Effector CD8-positive, alpha-beta T cell (primary cell): ENCODE data around the gene FADS3.

ENCODE experiments used
- DNase-seq: peaks from one replicate; lab custom pipeline; 2025; lab: John Stamatoyannopoulos, UW

FADS3 gene

GRCh38 chr11:61879152-61879551 is 12.2 kb downstream of the FADS3 start:
- no peak for DNase-seq

DNA sequence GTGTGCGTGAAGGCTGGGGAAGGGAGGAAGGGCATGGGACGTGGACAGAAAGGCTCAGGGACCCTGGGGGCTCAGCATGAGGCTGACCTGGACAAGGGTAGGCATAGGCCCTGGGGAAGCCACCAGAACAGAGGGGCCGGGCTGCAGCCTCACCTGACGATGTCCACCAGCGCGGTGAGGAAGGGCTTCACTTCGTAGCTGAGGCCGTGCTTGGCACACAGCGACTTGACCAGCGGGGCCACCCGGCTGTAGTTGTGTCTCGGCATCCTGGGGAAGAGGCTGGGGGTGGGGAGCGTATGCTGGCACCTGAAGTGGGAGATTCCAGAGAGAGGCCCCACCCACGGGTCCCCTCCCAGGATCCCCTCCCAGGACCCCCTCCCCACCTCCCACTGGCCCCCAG is 15.6 kb downstream of the FADS3 start:
- DNase-seq = no peak

GRCh38 chr11:61874853-61875252 is 16.5 kb downstream of the FADS3 start:
- DNase-seq = no peak

DNA sequence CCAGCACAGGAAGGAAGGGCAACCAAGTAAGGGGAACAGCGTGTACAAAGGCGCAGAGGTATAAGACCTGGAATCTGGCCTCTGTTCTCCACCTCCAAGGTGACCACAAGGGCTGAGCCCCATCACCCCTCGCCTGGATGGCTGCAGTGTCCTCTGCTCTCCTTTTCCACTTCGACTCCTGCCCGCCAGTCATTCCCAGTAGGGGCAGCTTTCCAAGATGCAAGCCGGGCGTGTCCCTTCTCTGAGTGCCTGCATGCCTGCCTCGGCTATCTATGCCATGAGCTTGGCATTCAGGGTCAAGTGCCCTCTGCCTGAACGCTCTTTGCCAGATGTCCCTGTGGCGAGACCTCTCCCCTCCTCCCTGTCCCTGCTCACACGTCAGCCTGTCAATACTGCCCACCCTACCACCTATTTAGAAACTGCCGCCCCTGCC is 17.0 kb downstream of the FADS3 start:
- no peak for DNase-seq

DNA sequence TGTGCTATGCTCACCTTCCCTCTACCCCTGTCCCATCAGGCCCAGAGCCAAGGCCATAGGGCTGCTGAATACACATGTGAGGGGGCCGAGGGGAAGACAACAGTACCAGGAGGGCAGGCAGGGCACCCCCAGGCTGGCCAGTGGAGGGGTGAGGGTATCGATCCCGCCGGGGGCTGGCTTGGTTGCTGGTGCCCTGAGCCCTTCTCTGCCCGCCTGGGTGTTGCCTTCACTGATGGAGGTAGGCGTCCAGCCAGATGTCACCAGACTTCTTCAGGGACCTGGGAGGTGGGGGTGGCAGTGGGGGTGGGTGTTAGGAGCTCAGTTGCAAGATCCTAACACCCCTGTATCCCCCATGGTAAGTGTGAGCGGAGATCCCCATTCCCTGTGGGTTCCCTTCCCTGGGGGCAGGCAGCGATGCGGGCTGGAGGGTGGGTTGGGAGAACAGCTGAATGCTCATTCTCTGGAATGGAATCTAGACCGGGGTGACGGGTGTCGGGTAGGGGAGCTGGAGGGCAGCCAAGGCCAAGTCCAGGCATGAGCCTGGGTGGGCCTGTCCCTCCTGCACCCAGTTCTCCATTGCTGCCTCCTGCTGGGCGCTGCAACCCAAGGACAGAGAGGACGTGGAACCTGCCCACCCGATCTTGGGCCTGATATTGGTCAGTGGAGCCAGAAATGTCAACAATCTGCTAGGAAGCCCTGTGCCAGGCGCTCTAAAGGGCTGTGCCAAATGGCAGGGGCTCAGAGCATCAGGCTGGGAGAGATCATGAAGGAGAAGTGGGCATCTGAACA is 17.6 kb downstream of the FADS3 start:
- no peak for DNase-seq

GRCh38 chr11:61872935-61873565 is 18.3 kb downstream of the FADS3 start:
- no peak for DNase-seq

DNA sequence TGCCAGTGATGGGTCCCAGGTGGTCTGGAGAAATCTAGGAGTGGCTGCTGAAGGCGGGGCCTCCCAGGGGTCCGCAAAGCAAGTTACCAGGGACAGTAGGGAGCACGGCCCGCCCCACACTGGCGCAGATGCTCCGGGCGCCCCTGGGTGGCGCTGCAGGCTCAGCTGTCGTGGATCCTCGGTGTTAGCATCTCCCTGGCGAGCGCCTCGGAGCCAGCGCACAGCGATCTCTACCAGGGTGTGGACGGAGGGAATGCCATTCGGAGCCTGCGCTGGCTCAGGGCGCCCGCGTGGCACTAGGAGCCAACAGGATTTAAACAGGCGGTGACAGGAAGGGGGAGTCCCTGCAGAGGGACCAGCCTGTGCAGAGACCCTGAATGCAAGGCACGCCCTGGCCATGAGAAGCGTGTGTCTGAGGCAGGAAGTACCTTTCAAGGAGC is 20.2 kb downstream of the FADS3 start:
- DNase-seq = peak; percentile 22

GRCh38 chr11:61870541-61871031 is 20.8 kb downstream of the FADS3 start:
- DNase-seq = no peak

- no peak for DNase-seq
Observed at GRCh38 chr11:61869708-61870451, 21.5 kb downstream of the FADS3 start.

DNA sequence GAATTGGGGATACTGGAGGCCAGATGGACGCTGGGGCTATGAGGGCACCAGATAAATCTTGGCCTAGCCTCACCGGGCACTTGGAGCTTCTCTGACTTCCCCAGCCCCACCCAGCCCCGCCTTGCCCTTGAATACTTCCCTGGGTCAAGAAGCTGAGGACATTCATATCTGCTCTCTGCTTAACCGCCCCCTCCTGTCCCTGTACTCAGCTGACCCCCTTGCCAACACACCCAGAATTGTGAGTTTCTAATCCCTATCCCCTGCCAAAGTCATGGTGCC is 22.0 kb downstream of the FADS3 start:
- DNase-seq = no peak

DNA sequence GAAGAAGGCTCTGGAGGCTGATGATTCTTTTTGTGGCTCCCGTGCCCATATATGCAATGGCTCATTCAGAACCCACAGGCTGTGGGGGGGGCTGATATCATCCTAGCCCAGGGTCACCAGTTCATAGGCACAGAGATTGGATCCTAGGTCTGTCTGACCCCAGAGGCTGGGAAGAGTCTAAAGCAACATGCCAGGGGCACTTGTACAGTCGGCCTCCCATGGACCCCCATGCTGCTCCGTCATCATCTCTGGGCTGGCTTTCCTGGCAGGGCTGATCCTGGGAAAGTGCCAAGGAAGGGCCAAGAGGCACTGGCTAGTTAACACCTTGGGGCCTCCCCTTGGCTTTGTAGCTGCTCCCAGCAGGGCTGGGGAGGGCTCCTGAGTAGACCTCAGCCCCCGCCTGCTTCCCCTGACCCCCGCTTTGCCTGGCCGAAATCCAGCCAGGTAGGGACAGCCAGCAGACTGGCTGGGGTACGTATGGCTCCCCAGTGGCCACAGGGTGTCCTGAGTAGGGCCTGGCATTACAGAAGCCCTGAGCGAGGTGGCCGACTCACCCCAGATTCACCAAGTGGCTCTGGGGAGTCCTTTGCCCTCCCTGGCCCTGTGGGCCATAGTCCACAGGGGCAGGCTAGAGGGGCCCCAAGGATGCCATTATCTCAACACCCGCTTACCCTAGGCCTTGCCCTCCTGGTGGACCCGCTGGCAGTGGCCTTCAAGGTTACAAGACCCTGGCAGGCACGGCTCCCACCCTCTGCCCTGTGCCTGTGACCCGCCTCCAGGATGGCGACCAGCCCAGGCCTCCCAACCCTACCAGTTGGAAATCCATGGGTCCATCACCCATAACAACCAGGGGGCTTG is 22.5 kb downstream of the FADS3 start:
- no peak for DNase-seq

DNA sequence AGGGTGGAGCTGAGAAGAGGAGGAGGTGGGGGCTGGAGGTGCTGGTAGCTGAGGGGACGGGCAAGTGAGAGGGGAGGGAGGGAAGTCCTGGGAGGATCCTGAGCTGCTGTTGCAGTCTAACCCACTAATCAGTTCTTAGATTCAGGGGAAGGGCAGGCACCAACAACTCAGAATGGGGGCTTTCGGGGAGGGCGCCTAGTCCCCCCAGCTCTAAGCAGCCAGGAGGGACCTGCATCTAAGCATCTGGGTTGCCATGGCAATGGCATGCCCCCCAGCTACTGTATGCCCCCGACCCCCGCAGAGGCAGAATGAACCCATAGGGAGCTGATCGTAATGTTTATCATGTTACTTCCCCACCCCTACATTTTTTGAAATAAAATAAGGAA is 24.4 kb downstream of the FADS3 start:
- DNase-seq = no peak

GRCh38 chr11:61866231-61866957 is 25.0 kb downstream of the FADS3 start:
- DNase-seq = no peak

DNA sequence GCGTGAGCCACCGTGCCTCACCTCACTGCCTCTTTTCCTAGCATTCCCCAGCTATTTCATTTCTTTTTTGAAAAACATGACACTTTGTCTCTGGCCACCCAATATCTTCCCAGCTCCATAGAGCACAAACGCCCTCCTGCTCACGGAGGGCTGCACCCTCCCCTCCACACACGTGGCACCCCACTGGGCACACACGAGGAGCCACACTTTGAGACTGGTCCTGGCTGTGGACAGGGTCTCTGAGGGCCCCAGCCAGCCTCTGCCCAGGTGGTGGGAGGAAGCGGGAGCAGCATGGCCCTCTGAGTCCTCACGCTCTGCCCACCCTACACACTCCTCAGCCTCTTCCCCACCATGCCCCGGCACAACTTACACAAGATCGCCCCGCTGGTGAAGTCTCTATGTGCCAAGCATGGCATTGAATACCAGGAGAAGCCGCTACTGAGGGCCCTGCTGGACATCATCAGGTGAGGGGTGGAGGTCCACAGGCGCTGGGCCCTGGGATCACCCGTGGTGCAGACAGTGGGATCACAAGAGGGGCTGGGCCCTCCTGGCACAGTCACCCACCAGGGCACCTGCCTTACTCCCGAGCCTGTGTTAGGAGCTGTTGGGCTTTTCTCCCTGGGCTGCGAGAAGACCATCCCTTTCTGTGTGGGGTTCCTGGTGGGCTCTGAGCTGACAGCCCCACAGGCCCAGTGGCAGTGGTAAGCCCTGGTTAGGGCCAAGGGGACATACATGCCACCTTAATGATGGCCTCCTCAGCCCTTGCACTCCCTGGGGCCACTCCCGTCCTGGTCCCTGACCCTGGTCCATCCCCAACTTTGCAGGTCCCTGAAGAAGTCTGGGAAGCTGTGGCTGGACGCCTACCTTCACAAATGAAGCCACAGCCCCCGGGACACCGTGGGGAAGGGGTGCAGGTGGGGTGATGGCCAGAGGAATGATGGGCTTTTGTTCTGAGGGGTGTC is 26.2 kb downstream of the FADS3 start:
- no peak for DNase-seq

GRCh38 chr11:61863548-61864081 is 27.7 kb downstream of the FADS3 start:
- DNase-seq = no peak

- no peak for DNase-seq
Observed at GRCh38 chr11:61862714-61863547, 28.4 kb downstream of the FADS3 start.

DNA sequence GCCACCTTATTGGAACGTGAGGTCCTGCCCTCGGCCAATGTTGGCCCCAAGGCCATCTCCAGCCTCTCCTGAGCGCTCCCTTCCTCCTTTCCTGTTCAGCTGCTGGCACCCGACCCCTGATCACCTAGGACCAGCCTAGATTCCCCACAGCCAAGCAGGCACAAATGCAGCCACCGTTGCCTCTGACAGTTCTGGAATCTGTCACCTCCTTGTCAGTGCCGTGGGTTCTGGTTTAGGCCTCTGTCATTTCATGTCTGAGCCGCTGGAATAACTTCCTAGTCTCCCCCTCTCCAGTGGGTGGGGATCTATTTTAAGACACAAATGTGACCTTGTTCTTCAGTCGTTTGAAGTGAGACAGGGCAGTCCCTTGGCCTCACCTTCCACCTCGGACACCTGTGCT is 29.7 kb downstream of the FADS3 start:
- no peak for DNase-seq

DNA sequence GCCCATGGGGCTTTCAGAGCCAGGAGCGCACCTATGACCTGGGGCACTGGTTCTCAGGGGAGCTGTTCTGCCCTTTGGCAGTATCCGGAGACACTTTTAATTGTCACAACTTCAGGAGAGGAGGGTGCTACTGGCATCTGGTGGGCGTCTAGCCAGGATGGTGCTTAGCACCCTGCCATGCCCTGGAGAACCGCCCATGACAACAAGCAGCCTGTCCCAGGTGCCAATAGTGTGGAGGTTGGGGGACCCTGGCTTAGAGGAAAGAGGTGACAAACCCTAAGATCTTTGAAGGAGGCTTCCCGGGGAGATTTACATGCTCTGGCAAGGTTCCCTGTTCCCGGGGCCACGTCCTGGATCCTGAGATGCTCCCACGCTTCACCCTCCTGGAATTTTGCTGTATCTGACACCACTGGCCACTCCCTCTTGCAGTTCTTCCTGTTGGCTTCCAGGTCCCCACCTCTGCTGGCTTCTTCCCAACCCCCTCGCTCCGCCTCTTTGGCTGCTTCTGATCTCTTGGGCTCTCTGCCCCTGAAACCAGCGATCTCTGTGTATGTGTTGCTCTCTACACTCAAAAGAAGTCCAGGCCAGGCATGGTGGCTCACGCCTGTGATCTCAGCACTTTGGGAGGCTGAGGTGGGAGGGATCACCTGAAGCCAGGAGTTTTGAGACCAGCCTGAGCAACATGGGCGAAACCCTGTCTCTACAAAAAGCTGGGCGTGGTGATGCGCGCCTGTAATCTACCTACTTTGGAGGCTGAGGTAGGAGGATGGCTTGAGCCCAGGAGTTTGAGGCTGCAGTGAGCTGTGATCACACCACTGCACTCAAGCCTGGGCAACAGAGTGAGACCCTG is 31.1 kb downstream of the FADS3 start:
- no peak for DNase-seq
